K562 (cell line): Measurements from ENCODE around the gene EXOC2. TPM values are rescaled to one million over a fixed set of nuclear protein-coding genes. Genes with fewer than 3 reads are reported as not detected.

ENCODE experiments used
- ATAC-seq: fragments of 200-7000 bp; cut with Tn5 transposase; 3 replicates; pipeline ENCODE4 v1.9.1; 2020; ENCODE audit warnings: moderate library complexity
- BruUV-seq: library from RNA; stranded (reverse); fragments of 400-500 nt; replicated peaks from 2 replicates; lab custom pipeline; 2021; lab: Mats Ljungman, UMichigan
- CTCF ChIA-PET: fragments of 300-600 bp; formaldehyde crosslinking; extraction: SDS; loops from one replicate; lab custom pipeline; 2021; ENCODE audit warnings: low intra/inter-chr PET ratio; lab: Yijun Ruan, JAX
- POLR2A ChIA-PET: fragments of 300-600, 350-650 bp; sonication (Branson Sonifier 250); formaldehyde crosslinking; extraction: SDS; loops from one replicate; lab custom pipeline; 2021; ENCODE audit warnings: antibody characterized with exemption, inconsistent platforms; lab: Yijun Ruan, JAX
- DNase-seq, 4 experiments: peaks; one replicate each; pipeline versions ENCODE4 v3.0.0 to v3.0.0-alpha.2; 2011 to 2018; ENCODE audit warnings: low spot score in 3 of 4, mixed read lengths in 3 of 4; ENCODE audit errors: extremely low read depth in 1 of 4
- FAIRE-seq: peaks from 2 replicates; lab custom pipeline; 2011; peaks lifted over from hg19 to GRCh38; lab: Jason Lieb, UNC
- H2AFZ ChIP-seq: 2 replicates; pipeline ENCODE4 v1.6.0; 2011; ENCODE audit warnings: low read depth, low read length, control low read depth, inconsistent platforms
- H3K27ac ChIP-seq: fragments of 200-600 bp; 3 replicates; pipeline ENCODE4 v1.8.0; 2011; ENCODE audit warnings: low read depth, mild to moderate bottlenecking, control low read depth, inconsistent platforms, low read length, moderate library complexity, mixed read lengths; ENCODE audit errors: extremely low read depth
- H3K27me3 ChIP-seq, 2 experiments: fragments of 300-600 bp in 1 of 2; 2 replicates in 1 of 2; 3 replicates in 1 of 2; pipeline versions ENCODE4 v1.6.0 to v1.8.0; 2011; ENCODE audit warnings: inconsistent platforms in 2 of 2, low read length in 2 of 2, mild to moderate bottlenecking in 1 of 2, mixed read lengths in 1 of 2, moderate library complexity in 1 of 2; ENCODE audit not compliant: control insufficient read depth in 2 of 2, insufficient read depth in 2 of 2
- H3K36me3 ChIP-seq: fragments of 300-600 bp; 3 replicates; pipeline ENCODE4 v1.8.0; 2011; ENCODE audit warnings: mild to moderate bottlenecking, low read length, inconsistent platforms; ENCODE audit not compliant: control insufficient read depth, insufficient read depth
- H3K4me1 ChIP-seq, 2 experiments: fragments of 200-600 bp in 1 of 2; replicated peaks in 1 of 2; 2 replicates in 1 of 2; 3 replicates in 1 of 2; pipeline versions ENCODE4 v1.5.1 to v1.8.0; 2011; ENCODE audit warnings: inconsistent platforms in 2 of 2, low read length in 2 of 2, mild to moderate bottlenecking in 1 of 2, mixed read lengths in 1 of 2, moderate library complexity in 1 of 2; ENCODE audit not compliant: control insufficient read depth in 2 of 2, insufficient read depth in 2 of 2
- H3K4me2 ChIP-seq: 2 replicates; pipeline ENCODE4 v1.6.1; 2011; ENCODE audit warnings: low read length, control low read depth, inconsistent platforms, mixed read lengths; ENCODE audit not compliant: insufficient read depth
- H3K4me3 ChIP-seq: fragments of 200-600 bp; sonication (generic), shearing (Covaris generic); 2 replicates; pipeline ENCODE4 v1.5.1; 2016; ENCODE audit warnings: control low read depth, inconsistent platforms
- H3K79me2 ChIP-seq: fragments of 200-600 bp; 3 replicates; pipeline ENCODE4 v1.8.0; 2011; ENCODE audit warnings: low read length, inconsistent platforms; ENCODE audit not compliant: control insufficient read depth, insufficient read depth
- H3K9ac ChIP-seq, 2 experiments: 2 replicates each; pipeline versions ENCODE4 v1.6.0 to v1.6.1; 2011; ENCODE audit warnings: low read depth in 2 of 2, low read length in 2 of 2, control low read depth in 1 of 2, inconsistent platforms in 1 of 2, mild to moderate bottlenecking in 1 of 2, mixed read lengths in 1 of 2; ENCODE audit not compliant: insufficient read depth in 1 of 2
- H3K9me1 ChIP-seq: one replicate; pipeline ENCODE4 v1.6.0; 2011; ENCODE audit warnings: inconsistent platforms, mild to moderate bottlenecking, low read length, moderate library complexity; ENCODE audit not compliant: control insufficient read depth, insufficient read depth
- H3K9me3 ChIP-seq: replicated peaks from 2 replicates; pipeline ENCODE4 v1.5.1; 2011; ENCODE audit warnings: low read depth, low read length, inconsistent platforms; ENCODE audit not compliant: control insufficient read depth, insufficient read depth
- H4K20me1 ChIP-seq: replicated peaks from 2 replicates; pipeline ENCODE4 v1.6.1; 2011; ENCODE audit warnings: low read length, inconsistent platforms, mixed read lengths; ENCODE audit not compliant: control insufficient read depth, insufficient read depth
- ARID3B ChIP-seq: fragments of 250-450 bp; sonication (Bioruptor Pico); IDR thresholded peaks from 2 replicates; pipeline ENCODE4 v1.4.0; 2020; ENCODE audit warnings: borderline replicate concordance
- CGGBP1 ChIP-seq: fragments of 250-450 bp; sonication (Bioruptor Pico); IDR thresholded peaks from 2 replicates; pipeline ENCODE4 v1.9.0; 2021; ENCODE audit warnings: mild to moderate bottlenecking
- CHD2 ChIP-seq: IDR thresholded peaks from 2 replicates; pipeline ENCODE4 v1.6.1; 2011; ENCODE audit warnings: low read depth, low read length
- CTCF ChIP-seq, 3 experiments: IDR thresholded peaks in 2 of 3; conservative IDR thresholded peaks in 1 of 3; 2 replicates each; pipeline ENCODE4 v1.5.1; 2011 to 2012; ENCODE audit warnings: low read length in 3 of 3, mild to moderate bottlenecking in 3 of 3, control low read depth in 2 of 3, improper control_type of control experiment in 1 of 3, inconsistent platforms in 1 of 3, low read depth in 1 of 3, mixed read lengths in 1 of 3, moderate library complexity in 1 of 3; ENCODE audit not compliant: insufficient read depth in 2 of 3
- E2F5 ChIP-seq: sonication (generic); formaldehyde crosslinking; IDR thresholded peaks from 2 replicates; pipeline ENCODE4 v1.8.0; 2022; ENCODE audit warnings: mild to moderate bottlenecking, missing genetic modification reagents
- NR2F6 ChIP-seq: fragments of 450-650 bp; formaldehyde crosslinking; IDR thresholded peaks from 2 replicates; pipeline ENCODE4 v1.4.0; 2020; ENCODE audit warnings: mild to moderate bottlenecking
- PTTG1 ChIP-seq: fragments of 450-650 bp; IDR thresholded peaks from 2 replicates; pipeline ENCODE4 v1.6.1; 2016; ENCODE audit warnings: low read depth, mild to moderate bottlenecking, missing genetic modification characterization, missing compliant biosample characterization
- TFE3 ChIP-seq: fragments of 450-650 bp; formaldehyde crosslinking; IDR thresholded peaks from 2 replicates; pipeline ENCODE4 v1.4.0; 2020; ENCODE audit warnings: mild to moderate bottlenecking, mixed read lengths
- THAP12 ChIP-seq: fragments of 250-450 bp; sonication (Bioruptor Pico); IDR thresholded peaks from 2 replicates; pipeline ENCODE4 v1.9.0; 2021; ENCODE audit warnings: mild to moderate bottlenecking, inconsistent platforms
- WGBS: fragments of 100-300 bp; shearing (Covaris generic); methylation state at CpG from one replicate; pipeline ENCODE4 v1.1.6; 2016; ENCODE audit warnings: low coverage, mixed read lengths; ENCODE audit not compliant: insufficient coverage; ENCODE audit errors: missing lambda C conversion rate; 5-methylcytosine and 5-hydroxymethylcytosine counted together
- in situ Hi-C: fragments of 300-500 bp; cut with MboI; formaldehyde crosslinking; loops from 4 replicates; pipeline ENCODE4 v1.15.0; 2018; ENCODE audit warnings: inconsistent platforms, mixed read lengths
- intact Hi-C: fragments of 100-400 bp; cut with micrococcal nuclease; formaldehyde crosslinking; loops from 2 replicates; pipeline ENCODE4 v1.14.2; 2022
- polyA plus RNA-seq, 8 experiments: library from polyadenylated mRNA; depleted of rRNA in 4 of 8; stranded (reverse) in 5 of 8; unstranded in 3 of 8; fragments of >200 nt; fragmentation: Nextera tagmentation in 2 of 8; fragmentation: Illumina TruSeq in 1 of 8; extraction: Ambion mirVana in 2 of 8; extraction: Trizol in 1 of 8; gene quantifications; 2 replicates each; pipeline versions ENCODE4 v1.2.1 to v1.2.3, GENCODE V29; 2011 to 2014; ENCODE audit warnings: inconsistent platforms in 1 of 8, missing spikeins in 1 of 8
- total RNA-seq, 7 experiments: library from RNA; depleted of rRNA in 6 of 7; stranded (reverse); fragments of >200 nt in 6 of 7; fragmentation: Illumina TruSeq in 2 of 7; extraction: Trizol in 2 of 7; gene quantifications; 2 replicates each; pipeline versions ENCODE4 v1.2.1 to v1.2.3, GENCODE V29; 2011 to 2021; ENCODE audit warnings: low replicate concordance in 1 of 7

EXOC2 gene
- total and polyA plus RNA-seq, 9 of the 15 experiments (the other 6 are each of a cell fraction or from before 2014, with no cell fraction given), result 12.2 to 30.2 (median 24.2) TPM

- no peak for TF ChIP-seq CTCF (IDR thresholded peaks at IDR 0.05 in 2 of 3, conservative IDR thresholded peaks at IDR 0.05 in 1 of 3; ENCODE audit: insufficient read depth in 2 of 3, low read depth in 1 of 3, low read length in 3 of 3)
- TF ChIP-seq, all 486 proteins: peak for 0
Measured at GRCh38 chr6:492816-493414, 200.0 kb downstream of the EXOC2 start (continued).

GRCh38 chr6:492178-492577 is 200.8 kb downstream of the EXOC2 start:
- no peaks in the 10 kb centered on the region; the same call in 2 of the 3 replicates for H3K36me3 ChIP-seq
- H3K27ac ChIP-seq, result no peak overlapping the region
- H3K4me2 ChIP-seq, result no peak overlapping the region
- ChIA-PET POLR2A (interaction anchor here (1.6 kb wide), 1 partner anchor 20 kb away, joined by 3 read pairs; no protein-coding TSS in a partner anchor), CTCF (no interaction called here)
- H3K9me1 ChIP-seq, result no peaks in the 10 kb centered on the region
- H3K9me3 ChIP-seq, result no peaks in the 10 kb centered on the region
- FAIRE-seq, result no peak
- no peaks in the 10 kb centered on the region for H3K79me2 ChIP-seq
- no peaks in the 10 kb centered on the region for H3K27me3 ChIP-seq
- no peak overlapping the region for H3K9ac ChIP-seq
- BruUV-seq, result no TSS peak
- H3K4me1 ChIP-seq, result peaks cover 0 to 7% of the 10 kb centered on the region in 2 experiments; a peak in 3 of 5 replicates
- no peaks in the 10 kb centered on the region for H4K20me1 ChIP-seq
- intact Hi-C loops, result no loop called here
- WGBS, result 71% methylated on average over 5 of the region's 5 CpGs
- no peak for ATAC-seq
- in situ Hi-C loops, result no loop called here
- no peak overlapping the region for H3K4me3 ChIP-seq
- no peak overlapping the region for H2AFZ ChIP-seq
- DNase-seq, result no peak
- TF ChIP-seq TFE3 (CRISPR knock-in tag) (no peak), CGGBP1 (CRISPR knock-in tag) (no peak), ARID3B (CRISPR knock-in tag) (no peak), THAP12 (CRISPR knock-in tag) (no peak), CHD2 (no peak), NR2F6 (CRISPR knock-in tag) (no peak), PTTG1 (tag) (no peak), E2F5 (CRISPR knock-in tag) (no peak)
